Activated CD8-positive, alpha-beta memory T cell treated with anti-CD3 and anti-CD28 coated beads, Interleukin-2, amount 50 U/mL, for 48 hours (primary cell): ENCODE results near the gene KCNQ2.
"Not testable (repeated sequence)": the region's sequence is repeated elsewhere in the genome, so short reads cannot be mapped to it uniquely, and the experiment has no call there.

Experiments
- DNase-seq: peaks from one replicate; pipeline ENCODE4 v3.0.0-alpha.2; 2020

Gene KCNQ2

DNA sequence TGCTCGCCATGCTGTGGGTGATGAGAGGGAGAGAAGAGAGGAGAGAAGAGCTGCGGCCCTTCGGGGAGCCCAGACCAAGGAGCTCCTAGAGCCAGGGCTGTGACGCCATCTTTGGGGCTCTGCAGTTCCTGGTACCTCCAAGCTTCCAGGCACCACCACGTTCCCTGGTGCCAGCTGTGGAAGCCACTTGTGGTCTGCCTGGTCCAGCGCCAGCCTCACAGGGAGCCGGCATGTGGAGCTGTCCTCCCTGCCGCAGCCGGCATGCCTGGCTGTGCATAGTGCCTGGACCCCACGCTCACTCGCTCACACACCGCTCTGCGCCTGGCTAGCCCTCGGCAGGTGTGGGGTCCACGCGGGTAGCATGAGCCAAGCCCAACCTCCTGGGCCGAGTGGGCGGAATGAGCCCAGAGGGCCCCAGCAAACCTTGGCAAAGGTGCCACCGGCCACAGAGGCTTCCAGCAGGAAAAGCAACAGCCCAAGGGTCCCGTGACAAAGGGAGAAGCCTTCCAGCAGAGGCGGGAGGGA lies 92.0 kb downstream of the KCNQ2 start:
- no peak for DNase-seq

DNA sequence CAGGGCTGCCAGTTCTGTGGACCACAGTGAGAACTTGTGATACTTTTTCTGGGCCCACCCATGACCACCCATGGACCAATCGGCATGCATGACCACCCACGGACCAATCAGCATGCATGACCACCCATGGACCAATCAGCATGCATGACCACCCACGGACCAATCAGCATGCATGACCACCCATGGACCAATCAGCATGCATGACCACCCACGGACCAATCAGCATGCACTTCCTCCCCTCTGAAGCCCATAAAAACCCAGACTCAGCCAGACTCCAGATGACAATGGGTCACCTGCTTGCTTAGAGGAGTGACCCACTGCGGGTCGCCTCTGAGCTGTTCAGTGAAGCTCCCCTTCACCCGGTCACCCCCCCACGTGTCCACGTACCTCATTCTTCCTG lies 92.6 kb downstream of the KCNQ2 start:
- DNase-seq, result not testable (repeated sequence)

DNA sequence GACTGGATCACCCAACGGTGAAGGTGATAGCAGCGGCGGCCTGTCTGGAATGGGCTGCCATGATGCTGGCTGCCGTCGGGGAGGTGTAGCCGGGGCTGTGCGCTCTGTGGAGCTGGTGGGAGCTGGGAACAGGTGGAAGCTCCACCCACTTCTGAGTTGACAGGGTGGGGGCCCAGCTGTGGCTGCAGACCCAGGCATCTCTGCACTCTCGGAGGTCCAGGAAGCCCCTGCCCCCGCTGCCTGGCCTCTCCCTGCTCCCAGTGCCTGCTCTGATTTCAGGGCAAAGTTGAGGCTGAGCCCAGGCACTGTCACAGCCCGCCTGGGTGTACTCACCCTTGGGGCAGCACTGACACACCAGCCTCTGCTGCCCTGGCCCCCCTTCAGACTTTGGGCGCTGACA lies 93.2 kb downstream of the KCNQ2 start:
- no peak for DNase-seq

DNA sequence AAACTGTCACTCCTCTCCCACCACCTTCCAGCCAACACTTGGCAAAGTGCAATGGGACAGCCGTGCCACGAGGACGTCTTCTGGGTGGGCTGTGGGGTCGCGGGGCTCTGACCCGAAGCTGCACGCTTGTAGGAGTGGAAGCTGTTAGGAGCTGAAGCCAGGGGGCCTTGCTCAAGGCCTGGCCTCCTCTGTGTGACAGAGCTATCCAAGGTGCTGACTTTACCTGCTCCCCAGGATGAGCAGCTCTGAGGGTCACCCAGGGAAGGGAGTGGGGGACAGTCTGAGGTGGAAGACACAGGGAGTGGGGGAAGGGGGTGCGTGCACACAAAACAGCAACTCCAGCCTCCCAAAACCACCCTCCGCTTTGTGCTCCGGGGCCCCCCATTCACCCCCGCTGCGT lies 93.8 kb downstream of the KCNQ2 start:
- DNase-seq, result no peak

DNA sequence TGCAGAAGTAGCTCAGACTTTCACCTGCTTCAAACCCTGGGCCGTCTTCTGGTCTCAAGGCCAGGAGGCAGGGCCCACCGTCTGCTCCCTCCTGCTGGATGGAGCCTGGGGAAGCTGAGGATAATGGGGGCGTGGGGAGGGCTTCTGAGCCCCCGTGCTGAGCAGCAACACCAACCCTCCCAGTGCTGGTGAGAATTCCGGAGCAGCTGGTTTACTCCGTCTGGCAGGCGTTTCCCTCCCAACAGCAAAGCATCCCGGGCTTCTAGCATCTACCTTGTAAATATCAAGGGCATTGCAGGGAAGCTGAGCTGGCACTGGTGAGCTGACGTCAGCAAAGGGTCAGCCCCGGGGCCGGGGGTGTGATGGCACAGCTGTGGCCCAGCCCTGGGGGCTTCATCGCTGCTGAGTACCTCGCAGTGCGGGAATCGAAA lies 94.5 kb downstream of the KCNQ2 start:
- DNase-seq, result no peak

DNA sequence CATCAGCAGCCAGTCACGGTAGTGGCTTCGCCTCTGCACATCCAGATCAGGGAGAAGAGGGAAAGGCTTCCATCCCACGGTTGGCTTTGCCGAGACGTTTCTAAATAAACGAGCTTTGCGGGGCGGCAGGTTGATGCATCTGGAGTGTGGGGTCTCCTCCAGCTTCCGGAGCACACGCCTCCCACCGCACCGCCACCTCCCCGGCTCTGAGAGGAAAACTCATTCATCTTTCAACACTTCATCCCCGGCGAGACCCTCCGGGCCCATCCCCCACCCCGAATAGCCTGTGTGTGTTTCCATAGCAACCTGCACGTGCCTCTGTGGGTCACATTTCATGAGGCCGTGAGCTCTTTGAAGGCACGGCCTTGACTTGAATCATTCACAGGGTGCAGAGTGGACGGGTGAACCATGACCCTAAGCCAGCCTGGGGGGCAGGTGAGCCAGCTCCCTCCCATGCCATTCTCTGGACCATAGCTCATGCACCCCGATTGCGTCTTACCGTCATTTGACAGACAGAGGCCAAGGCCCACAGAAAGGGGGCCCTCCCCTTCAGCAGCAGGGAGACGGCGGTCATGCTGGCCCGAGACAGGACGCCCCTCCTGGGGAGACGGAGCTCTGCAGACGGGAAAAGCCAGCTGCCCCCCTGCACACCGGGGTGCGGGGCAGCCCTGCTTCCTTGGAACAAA lies 95.1 kb downstream of the KCNQ2 start:
- DNase-seq, result no peak

DNA sequence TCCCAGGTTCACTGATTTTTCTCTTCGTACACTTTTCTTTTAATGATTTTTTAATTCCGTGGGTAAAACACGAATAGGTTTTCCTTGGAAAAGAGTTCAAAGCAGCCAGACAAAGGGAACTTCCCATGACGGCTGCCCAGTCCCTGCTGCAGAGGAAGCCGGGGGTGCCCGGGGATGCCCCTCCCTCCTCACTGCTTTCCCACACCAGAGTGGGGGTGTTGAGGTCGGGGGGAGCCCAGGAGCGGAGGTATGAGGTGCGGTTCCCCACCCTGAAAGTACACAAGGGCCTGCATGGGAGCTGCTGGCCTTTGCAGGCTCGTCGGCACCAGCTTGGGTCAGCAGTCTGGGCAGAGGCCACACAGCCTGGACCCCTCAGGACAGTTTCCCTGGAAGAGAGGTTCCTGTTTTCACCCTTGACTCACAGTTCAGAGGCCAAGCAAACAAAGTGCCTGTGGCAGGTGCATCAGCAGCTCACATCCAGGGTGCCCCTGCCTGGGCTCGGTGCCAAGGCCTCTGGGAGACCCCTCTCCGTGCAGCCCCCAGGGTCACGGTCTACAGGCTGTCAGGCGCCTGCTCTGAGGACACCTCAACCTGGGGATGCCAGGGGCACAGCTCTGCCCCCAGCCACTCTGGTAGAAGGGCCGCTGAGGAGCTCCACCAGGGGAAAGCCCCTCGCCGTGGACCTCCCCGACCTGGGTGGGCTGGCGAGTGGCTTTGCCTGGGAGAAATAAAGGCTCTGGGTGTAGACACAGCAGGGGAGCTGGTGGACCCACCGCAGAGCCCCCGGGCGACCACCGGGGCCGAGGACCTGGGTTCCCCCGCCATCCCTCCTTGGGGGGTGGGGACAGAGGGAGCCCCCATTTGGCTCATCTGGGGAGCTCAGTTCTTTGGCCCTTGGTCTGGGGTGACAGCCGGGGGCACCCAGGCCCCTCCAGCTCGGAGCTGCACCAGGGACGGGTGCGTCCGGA lies 95.9 kb downstream of the KCNQ2 start:
- DNase-seq, result no peak

DNA sequence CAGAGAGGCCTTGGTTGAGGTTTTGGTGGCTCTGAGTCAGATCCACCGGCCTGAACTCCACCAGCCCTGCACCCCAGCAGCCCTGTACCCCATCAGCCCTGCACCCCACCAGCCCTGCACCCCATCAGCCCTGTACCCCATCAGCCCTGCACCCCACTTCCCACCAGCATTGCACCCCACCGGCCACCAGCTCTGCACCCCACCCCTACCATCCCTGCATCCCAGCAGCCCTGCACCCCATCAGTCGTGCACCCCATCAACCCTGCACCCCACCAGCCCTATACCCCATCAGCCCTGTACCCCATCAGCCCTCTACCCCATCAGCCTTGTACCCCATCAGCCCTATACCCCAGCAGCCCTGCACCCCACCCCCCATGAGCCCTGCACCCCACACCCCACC lies 97.0 kb downstream of the KCNQ2 start:
- no peak for DNase-seq

DNA sequence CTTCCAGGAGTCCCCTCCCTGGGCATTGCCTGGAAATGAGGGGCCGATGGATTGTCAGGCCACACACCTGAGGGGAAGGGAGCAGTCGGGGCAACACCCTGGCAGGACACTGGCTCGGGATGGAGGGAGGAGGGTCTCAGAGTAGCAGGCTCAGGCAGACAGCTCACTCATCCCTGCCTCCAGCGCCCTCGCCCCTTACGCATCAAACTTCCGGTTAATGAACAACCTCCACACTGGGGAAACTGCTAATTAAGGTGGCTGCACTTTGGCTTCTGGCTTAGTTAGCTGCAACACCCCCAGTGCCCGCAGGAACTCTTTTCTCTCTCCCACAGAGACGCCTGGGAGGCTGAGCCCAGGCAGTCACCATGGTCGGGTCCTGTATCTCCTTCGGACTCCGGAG lies 98.0 kb downstream of the KCNQ2 start:
- no peak for DNase-seq

DNA sequence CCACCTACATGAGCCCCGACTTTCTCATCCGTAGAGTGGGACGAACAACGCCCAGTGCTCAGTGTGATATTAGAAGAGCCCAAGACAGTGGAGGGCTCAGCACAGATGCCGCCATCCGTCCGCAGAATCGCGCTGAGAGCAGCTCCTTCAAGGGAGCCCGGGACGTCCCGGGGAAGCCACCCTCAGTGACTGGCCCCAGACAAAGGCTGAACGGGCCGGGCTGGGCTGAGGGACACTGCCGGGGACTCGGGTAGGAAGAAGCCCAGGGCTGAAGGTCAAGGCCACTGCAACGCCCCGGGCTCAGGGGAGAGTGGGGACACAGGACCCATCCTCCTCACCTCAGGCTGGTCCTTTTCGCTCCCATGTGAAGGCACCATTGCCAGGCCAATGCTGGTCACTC lies 98.5 kb downstream of the KCNQ2 start:
- DNase-seq, result no peak

DNA sequence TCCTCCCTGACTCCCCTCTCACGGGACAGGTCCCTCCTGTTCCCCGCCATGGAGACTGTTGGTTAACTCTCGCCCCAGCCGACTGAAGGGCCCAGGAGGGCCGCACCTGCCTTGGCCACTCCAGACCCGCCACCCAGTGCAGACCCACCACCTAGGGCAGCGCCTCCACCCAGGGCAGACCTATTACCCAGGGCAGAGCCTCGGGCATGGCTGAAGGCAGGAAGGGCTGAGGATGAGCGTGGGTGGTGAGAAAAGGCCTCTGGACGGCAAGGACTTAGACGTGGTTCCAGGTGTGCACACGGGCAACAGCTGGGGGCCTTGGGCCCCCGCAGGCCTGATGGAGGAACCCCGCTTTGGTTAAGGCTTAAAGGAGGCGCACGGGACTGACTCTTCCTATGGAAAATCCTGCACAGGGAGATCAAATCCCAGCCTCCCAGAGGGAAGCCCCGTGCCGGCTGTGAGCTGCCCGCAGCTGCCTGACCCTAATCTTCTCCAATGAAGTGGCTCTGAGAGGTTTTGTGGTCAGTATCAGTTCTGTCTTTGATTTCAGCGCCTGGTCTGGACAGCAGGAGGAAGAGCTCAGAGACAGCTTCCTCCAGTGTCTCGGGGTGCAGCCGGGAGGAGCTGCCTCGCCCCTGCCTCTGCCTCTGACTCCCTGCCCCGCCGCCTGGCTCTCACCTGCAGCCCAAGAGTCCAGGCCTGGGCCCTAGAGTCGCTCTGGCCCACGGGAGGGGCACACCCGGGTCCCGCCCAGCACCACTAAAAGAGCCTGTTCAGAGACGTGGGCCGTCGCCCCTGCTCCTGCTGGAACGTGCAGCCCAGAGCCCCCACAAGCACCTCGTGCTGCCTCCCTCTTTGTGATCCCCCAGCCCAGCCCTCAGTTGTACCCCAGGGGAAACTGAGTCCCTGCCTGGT lies 99.2 kb downstream of the KCNQ2 start:
- no peak for DNase-seq

DNA sequence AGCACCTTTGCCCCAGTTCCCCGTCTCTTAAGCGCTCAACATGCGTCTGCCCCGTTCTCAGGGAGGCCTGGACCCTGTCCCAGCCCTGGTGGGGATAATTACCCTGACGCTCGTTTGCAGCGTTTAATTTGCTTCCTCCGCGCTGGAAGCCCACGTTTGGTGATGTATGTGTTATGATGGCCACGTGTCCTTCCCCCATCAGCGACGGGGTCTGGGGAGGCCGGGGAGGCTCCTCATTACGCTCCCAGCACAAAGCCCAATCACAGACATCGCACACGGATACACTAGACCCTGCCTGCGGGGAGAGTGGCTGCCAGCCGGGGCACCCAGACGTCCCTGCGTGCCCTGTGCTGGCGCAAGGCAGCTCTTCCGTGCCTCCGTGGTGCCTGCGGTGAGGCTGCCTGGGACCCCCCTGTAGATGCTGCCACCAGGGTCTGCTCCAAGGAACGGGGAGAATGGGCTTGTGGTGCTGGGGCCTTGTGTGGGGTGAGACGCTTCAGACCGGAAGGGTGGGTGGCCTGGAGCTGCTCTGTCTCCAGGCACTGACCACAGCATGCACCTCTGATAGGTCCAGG lies 101.1 kb downstream of the KCNQ2 start:
- no peak for DNase-seq

DNA sequence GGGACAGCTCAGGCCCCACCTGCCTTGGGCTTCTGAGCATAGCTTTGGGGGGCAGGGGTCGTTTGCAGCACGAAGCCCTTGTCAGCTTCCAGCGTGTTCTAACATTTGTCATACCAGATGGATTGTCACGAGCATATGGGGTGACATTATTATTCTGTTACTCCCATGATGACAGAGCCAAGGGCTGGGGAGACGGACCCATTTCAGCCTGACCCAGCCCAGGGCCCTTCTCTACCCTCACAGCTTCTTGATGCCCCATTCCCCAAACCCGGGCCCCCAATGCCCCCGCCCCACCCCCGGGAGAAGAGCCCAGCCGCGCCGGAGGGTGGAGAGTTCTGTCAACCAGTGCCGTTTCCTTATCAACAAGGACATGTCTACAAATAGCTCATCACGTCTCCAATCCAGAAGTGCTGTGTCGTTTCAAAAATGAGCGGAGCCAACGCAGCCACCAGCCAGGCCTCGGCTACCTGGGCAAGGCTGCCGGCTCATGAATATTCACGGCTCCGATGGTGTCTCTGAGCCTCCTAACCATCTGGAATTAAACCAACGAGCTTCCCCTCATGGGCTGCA lies 101.8 kb downstream of the KCNQ2 start:
- DNase-seq, result no peak

DNA sequence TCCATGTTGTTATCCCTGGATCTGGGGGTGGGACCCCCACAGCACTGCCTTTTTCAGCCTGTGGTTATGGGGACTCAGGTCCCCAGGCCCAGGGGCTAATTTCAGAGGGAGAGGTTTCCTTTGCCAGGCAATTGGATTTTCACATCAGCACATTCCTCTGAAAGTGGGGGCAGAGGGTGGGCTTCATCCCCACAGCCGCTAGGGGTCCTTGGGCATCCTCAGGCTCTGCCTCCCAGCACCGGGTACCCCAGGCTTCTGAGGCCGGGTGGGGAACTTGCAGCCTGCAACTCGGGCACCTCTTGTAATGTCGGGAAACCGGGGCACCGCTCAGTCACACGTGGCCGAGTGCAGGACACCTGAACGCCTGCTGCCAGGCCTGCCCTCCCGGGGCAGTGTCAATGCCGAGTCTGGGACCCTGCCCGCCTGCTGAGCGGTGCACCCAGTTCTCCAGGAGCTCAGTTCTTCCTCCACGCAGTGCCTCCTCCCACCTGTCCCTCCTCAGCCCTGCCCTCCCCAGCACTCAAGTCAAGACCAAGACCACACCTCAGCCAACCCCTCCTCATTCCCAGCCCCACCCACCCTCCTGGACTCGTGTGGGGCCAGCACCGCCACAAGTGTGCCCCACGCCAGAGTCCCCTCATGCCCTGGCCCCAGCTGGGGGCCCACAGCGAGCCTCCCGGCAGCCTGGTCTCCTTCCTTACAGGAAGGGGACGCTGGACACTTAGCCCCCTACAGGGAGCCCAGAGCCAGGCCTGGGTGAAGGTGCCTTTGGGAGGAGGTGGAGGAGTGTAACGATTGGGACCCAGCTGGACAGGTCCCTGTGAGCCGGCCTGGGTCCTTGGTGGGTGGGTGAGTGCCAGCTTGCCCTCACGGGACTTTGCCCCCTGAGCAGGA lies 102.5 kb downstream of the KCNQ2 start:
- DNase-seq, result no peak

DNA sequence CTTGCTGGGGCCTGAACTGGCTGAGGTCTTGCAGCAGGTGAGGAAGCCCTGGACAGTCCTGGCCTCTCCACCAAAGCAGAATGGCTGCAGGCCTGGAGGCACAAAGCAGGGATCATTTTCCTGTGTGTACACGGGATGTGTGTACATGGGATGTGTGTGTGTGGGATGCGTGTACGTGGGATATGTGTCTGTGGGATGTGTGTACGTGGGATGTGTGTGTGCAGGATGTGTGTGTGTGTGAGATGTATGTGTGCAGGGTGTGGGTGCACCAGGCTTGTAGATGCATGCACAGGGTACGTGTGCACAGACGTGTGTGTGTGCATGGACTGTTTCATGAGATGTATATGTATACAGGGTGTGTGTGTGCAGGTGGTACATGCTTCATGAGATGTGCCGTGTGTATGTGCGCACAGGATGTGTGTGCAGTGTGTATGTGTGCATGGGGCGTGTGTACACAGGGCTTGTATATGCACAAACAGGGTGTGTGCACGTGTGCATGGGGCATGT lies 103.4 kb downstream of the KCNQ2 start:
- DNase-seq, result no peak

DNA sequence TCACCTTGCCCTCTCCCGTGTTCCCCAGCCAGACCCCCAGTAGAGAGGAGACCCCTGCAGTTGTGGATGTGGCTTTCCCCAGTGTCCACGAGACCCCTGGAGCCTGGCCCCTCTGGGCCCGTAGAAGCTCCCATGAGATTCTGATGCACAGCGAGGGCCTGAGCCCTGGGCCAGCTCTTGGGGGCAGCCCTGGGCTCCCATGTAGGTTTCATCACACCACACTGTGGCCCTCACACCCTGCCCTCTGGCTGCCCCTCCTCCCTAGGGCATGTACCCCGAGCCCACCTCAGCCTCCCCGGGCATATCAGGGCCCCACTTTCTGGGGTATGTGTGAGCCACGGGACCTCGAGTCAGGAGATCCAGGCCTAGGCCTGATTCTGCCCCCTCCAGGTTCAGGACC lies 104.3 kb downstream of the KCNQ2 start:
- DNase-seq, result no peak

DNA sequence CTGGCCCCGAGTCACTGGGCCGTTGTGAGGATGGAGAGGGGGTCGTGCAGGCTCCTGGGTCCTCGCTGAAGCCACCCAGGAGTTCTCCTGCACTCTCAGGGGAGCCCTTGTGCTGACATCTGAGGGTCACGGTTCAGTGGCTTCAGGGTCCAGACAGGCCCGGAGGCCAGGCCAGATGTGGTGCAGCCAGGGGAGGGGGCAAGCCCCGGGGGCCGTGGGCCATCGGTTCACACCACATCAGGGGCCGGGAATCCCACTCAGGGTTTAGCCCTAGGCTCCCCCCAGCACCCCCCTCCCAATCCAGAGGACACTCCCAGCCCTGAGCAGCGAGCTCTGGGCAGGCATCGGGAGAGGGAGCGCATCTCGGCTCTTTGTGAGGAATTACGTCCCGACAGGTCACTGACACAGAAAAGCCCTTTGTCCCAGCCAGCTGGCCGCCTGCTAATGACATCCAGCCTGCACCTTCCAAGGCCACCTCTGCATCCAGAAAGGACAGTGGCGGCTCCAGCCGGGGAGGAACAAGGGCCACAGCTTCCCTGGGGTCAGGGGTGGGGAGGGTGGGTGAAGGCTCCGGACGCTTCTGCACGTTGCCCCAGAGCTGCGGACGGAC lies 104.9 kb downstream of the KCNQ2 start:
- no peak for DNase-seq

DNA sequence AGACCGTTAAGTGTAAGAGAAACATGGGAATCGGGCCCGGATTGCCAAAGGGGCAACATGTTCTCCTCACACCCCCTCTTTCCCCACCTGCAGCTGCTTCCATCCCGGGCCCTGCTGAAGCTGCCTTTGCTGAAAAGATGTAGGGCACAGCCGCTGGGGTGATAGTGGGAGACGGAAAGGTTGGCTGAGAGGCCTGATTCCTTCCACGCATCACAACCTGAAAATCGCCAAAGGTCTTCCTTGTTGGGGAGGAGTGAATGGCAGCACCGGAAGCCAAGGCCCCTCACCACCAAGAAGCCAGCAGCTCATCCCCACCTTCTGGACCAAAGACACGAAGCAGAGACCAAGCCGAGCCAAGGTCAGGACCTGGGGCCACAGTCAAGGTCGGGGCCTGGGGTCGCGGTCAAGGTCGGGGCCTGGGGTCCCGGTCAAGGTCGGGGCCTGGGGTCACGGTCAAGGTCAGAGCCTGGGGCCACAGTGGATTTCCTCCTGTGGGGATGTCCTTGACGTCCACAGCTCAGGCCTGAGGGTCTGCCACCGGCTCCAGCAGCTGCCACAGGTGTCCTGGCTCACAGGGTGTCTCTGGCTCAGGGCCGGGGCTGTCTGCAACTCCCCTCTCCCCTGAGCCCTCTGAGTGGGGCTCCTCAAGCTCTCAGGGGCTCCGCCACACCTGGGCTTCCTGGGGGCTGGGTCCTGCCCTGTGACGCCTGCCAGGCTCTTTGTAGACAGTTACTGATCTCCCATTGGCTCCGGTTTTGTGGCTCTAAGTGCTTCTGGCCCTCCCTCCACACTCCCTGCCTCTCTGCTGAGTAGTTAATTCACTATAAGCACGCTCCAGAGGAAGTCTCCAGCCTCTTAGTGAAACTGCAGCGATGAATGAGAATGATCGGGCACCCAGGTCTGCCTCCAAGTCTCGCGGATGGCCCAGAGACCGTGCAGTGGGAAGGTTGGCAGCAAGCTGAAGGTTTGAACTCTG lies 105.8 kb downstream of the KCNQ2 start:
- DNase-seq, result no peak
